Tibial nerve (tissue), 4 donors: ENCODE results near the gene GDPD5. TPM values are rescaled to one million over a fixed set of nuclear protein-coding genes. Genes with fewer than 3 reads are reported as not detected.

Source experiments
- DNase-seq, 2 donors: peaks; one replicate each; pipeline ENCODE4 v3.0.0-alpha.2; 2019; ENCODE audit warnings: low spot score in 2 of 2
- H3K27ac ChIP-seq, 4 donors: fragments of 200-600 bp; sonication (generic) in 3 of 4; one replicate each; pipeline ENCODE4 v1.5.1; 2017 to 2019; ENCODE audit warnings: mild to moderate bottlenecking in 1 of 4
- H3K27me3 ChIP-seq, 2 donors: fragments of 200-600 bp; sonication (generic) in 1 of 2; one replicate each; pipeline versions ENCODE4 v1.5.1 to v1.6.0; 2017 to 2019
- H3K36me3 ChIP-seq, 3 donors: fragments of 200-600 bp; sonication (generic); one replicate each; pipeline ENCODE4 v1.5.1; 2018 to 2019
- H3K4me1 ChIP-seq, 4 donors: fragments of 200-600 bp; sonication (generic) in 3 of 4; one replicate each; pipeline ENCODE4 v1.5.1; 2017 to 2019
- H3K4me3 ChIP-seq, 4 donors: fragments of 200-600 bp; sonication (generic) in 3 of 4; one replicate each; pipeline ENCODE4 v1.5.1; 2017 to 2019; ENCODE audit warnings: mild to moderate bottlenecking in 1 of 4, moderate library complexity in 1 of 4
- H3K9me3 ChIP-seq, 4 donors: fragments of 200-600 bp; sonication (generic) in 3 of 4; one replicate each; pipeline ENCODE4 v1.5.1; 2017 to 2019
- EP300 ChIP-seq, 2 donors: sonication (generic); formaldehyde crosslinking; IDR thresholded peaks; one replicate each; pipeline ENCODE4 v1.6.1; 2017; ENCODE audit warnings: antibody characterized with exemption in 2 of 2, mild to moderate bottlenecking in 1 of 2
- POLR2A ChIP-seq, 2 donors: fragments of 450-650 bp; IDR thresholded peaks; one replicate each; pipeline ENCODE4 v1.6.1; 2017; ENCODE audit warnings: antibody characterized with exemption in 2 of 2, mild to moderate bottlenecking in 2 of 2, moderate library complexity in 2 of 2
- WGBS, 2 donors: methylation state at CpG; one replicate each; pipeline ENCODE4 v1.1.5; 2018; 5-methylcytosine and 5-hydroxymethylcytosine counted together
- total RNA-seq, 4 donors: library from RNA; depleted of rRNA; stranded (reverse); fragments of >200 nt; gene quantifications; one replicate each; pipeline ENCODE4 v1.1.0, GENCODE V29; 2016
- TF ChIP-seq, protein P1 (sequence below), 5 experiments: fragments of 200-600 bp in 3 of 5; fragments of 450-650 bp in 2 of 5; sonication (generic) in 3 of 5; IDR thresholded peaks; one replicate each; pipeline ENCODE4 v1.5.1; 2016 to 2019; ENCODE audit warnings: antibody characterized with exemption in 5 of 5, mild to moderate bottlenecking in 3 of 5, moderate library complexity in 2 of 5

GDPD5 gene
- total RNA-seq, 4 donors from 2014 or later: 92.2 to 122 (median 101) TPM

DNA sequence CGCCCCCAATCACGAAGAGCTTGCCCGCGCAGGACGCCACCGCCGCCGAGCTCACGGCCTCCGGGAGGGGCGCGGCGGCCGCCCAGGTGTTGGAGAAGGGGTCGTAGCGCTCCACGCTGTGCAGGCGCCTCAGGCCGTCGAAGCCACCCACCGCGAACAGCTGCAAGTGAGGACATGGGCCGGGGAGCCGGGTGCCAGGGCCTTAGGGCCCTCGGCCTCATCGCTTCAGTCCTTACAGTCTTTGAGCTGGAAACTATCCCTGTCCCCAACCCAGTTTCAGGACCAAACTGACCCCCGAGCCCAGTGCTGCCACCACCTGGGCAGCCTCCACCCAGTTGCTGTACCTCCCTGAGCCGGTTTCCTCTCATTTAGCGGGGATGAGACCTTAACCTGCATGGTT lies 100.3 kb downstream of the GDPD5 start:
- Histone ChIP-seq H3K27ac (no peak overlapping the region), H3K4me3 (no peak overlapping the region), H3K9me3 (peaks cover 0 to 5% (median 0%) of the 10 kb centered on the region in 4 donors), H3K27me3 (peaks cover 0 to 13% of the 10 kb centered on the region in 2 donors), H3K4me1 (peaks cover 0 to 50% (median 15%) of the 10 kb centered on the region in 4 donors), H3K36me3 (peaks cover 0 to 30% (median 0%) of the 10 kb centered on the region in 3 donors)
- WGBS, 2 donors: 73 to 80% methylated on average over 23 to 29 of the region's 29 CpGs
- TF ChIP-seq, protein P1, sequence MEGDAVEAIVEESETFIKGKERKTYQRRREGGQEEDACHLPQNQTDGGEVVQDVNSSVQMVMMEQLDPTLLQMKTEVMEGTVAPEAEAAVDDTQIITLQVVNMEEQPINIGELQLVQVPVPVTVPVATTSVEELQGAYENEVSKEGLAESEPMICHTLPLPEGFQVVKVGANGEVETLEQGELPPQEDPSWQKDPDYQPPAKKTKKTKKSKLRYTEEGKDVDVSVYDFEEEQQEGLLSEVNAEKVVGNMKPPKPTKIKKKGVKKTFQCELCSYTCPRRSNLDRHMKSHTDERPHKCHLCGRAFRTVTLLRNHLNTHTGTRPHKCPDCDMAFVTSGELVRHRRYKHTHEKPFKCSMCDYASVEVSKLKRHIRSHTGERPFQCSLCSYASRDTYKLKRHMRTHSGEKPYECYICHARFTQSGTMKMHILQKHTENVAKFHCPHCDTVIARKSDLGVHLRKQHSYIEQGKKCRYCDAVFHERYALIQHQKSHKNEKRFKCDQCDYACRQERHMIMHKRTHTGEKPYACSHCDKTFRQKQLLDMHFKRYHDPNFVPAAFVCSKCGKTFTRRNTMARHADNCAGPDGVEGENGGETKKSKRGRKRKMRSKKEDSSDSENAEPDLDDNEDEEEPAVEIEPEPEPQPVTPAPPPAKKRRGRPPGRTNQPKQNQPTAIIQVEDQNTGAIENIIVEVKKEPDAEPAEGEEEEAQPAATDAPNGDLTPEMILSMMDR (IDR thresholded peaks at IDR 0.05): no peak
- TF ChIP-seq EP300 (IDR thresholded peaks at IDR 0.05): no peak
- TF ChIP-seq POLR2A (IDR thresholded peaks at IDR 0.05): no peak
- no peak for DNase-seq

DNA sequence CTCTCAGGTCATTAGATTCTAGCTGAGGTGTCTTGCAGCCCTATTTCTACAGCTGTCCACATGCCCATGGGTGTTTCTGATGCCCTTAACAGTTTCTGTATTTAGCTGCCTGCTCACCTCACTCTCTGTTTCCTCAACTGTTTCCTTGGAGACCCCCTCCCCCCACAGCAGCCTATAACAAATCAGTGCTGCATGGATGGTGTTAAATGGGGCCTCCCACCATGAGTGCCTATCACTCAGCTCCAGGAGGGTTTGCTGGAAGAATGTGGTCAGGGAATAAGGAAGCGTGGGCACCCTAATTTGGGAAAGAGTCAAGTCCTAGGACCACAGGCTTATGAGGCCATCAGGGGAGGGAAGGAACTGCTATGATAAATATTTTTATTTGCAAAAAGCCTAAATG lies 101.3 kb downstream of the GDPD5 start:
- WGBS, 2 donors: 95 to 97% methylated on average over 1 of the region's 1 CpG
- TF ChIP-seq, protein P1 (IDR thresholded peaks at IDR 0.05): no peak
- no peak for TF ChIP-seq POLR2A (IDR thresholded peaks at IDR 0.05)
- TF ChIP-seq EP300 (IDR thresholded peaks at IDR 0.05): no peak
- peaks cover 0 to 30% (median 0%) of the 10 kb centered on the region in 3 donors for H3K36me3 ChIP-seq
- H3K9me3 ChIP-seq: no peaks in the 10 kb centered on the region
- no peak for DNase-seq
- H3K27me3 ChIP-seq: peaks cover 0 to 10% of the 10 kb centered on the region in 2 donors
- no peak overlapping the region for H3K4me3 ChIP-seq
- peaks cover 0 to 48% (median 10%) of the 10 kb centered on the region in 4 donors for H3K4me1 ChIP-seq
- H3K27ac ChIP-seq: no peak overlapping the region

DNA sequence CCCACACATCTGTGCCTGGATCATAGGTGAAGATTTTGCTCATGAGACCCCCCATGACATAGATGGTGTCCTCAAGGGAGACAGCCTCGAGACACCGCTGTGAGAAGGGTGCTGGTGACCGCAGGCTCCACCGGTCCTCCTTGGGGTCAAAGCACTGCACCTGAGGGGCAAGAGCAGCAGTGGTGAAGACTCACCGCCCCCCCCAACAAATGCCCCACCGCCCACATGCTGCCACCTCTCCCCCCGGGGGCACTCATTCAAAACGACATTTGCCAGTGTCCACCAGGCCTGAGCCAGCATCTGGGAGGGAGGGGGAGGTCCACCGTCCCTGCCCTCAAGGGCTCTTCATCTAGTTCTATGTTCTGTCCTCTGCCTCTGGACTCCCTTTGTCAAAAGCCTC lies 102.0 kb downstream of the GDPD5 start:
- TF ChIP-seq, protein P1 (IDR thresholded peaks at IDR 0.05): no peak
- TF ChIP-seq EP300 (IDR thresholded peaks at IDR 0.05) (no peak), POLR2A (IDR thresholded peaks at IDR 0.05) (no peak)
- no peaks in the 10 kb centered on the region for H3K9me3 ChIP-seq
- H3K4me3 ChIP-seq: no peak overlapping the region
- peak overlapping the region in 1 of 4 donors; percentile 42 for H3K27ac ChIP-seq
- H3K36me3 ChIP-seq: peaks cover 0 to 30% (median 0%) of the 10 kb centered on the region in 3 donors
- DNase-seq: no peak
- 73 to 75% methylated on average over 7 to 8 of the region's 9 CpGs for WGBS, 2 donors
- H3K4me1 ChIP-seq: peaks cover 0 to 47% (median 9%) of the 10 kb centered on the region in 4 donors
- peaks cover 0 to 3% of the 10 kb centered on the region in 2 donors for H3K27me3 ChIP-seq

DNA sequence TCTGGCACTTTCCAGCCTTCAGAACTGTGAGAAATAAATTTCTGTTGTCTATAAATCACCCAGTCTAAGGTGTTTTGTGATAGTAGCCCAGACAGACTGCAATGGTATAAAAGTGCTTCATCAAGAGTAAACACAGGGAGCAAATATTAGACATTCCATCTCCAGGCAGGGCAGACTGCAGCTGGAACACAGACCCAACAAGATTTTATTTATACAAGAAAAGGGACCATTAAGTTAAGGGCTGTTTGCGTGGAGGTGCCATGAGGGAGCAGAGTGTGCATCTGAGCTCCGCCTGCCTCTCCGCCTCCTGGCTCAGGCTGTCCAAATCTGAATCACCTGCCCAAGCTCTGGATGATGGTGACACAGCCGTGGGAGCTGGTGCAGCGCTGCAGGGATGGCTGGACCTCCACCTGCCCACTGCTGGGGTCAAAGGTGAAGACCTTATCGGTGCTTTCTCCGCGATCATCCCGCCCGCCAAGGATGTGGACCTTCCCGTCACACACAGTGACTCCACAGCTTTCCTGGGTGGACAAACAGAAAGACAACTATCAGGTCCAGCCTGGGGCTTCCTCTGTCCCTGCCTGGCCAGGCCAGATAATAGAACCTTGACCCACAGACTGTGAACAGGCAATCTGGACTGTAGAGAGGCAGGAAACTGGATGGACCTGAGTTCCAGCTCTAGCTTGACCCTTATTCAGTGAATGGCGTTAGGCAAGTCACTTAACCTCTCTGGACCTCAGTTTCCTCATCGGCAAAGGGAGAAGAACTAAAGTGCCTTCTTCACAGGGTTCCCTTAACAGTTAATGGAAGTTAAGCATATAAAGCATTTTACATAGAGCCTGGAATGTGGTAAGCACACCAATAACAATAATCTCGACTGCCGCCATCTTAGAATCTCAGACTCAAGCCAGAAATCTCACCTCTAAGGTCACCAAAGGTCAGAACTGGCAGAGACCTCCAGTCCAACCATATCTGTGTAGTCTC lies 103.2 kb downstream of the GDPD5 start:
- H3K36me3 ChIP-seq: peaks cover 0 to 33% (median 0%) of the 10 kb centered on the region in 3 donors
- no peak for TF ChIP-seq POLR2A (IDR thresholded peaks at IDR 0.05)
- TF ChIP-seq EP300 (IDR thresholded peaks at IDR 0.05): peak in 1 of 2 donors; percentile 17
- H3K4me1 ChIP-seq: peaks cover 0 to 48% (median 10%) of the 10 kb centered on the region in 4 donors
- DNase-seq: no peak
- 76 to 86% methylated on average over 14 to 15 of the region's 15 CpGs for WGBS, 2 donors
- no peaks in the 10 kb centered on the region for H3K27me3 ChIP-seq
- no peak overlapping the region for H3K4me3 ChIP-seq
- no peaks in the 10 kb centered on the region for H3K9me3 ChIP-seq
- H3K27ac ChIP-seq: peak overlapping the region in 2 of 4 donors; percentile 68 to 80

DNA sequence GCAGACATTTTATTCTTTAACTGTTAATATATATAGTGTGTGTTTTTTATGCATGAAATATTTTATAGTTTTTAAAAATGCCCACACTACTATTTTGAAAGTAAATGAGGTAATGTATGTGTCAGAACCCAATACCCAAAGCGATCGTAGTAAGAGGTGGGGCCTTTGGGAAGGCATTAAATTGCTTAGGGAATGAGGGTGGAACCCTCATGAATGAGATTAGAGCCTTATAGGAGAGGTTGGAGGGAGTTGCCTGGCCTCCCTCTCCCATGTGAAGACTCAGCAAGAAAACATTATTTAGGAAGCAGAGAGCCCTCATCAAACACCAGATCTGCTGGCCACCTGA lies 103.9 kb downstream of the GDPD5 start:
- peak overlapping the region in 2 of 4 donors; percentile 68 to 80 for H3K27ac ChIP-seq
- no peak overlapping the region for H3K4me3 ChIP-seq
- no peak for DNase-seq
- TF ChIP-seq POLR2A (IDR thresholded peaks at IDR 0.05): no peak
- no peaks in the 10 kb centered on the region for H3K27me3 ChIP-seq
- peaks cover 0 to 39% (median 0%) of the 10 kb centered on the region in 3 donors for H3K36me3 ChIP-seq
- H3K4me1 ChIP-seq: peaks cover 0 to 44% (median 10%) of the 10 kb centered on the region in 4 donors
- WGBS, 2 donors: 56 to 77% methylated on average over 2 of the region's 2 CpGs
- no peaks in the 10 kb centered on the region for H3K9me3 ChIP-seq
